MCF 10A (cell line): ENCODE data around the gene SDCBP2. TPM values are rescaled to one million over a fixed set of nuclear protein-coding genes. Genes with fewer than 3 reads are reported as not detected.

Experiments used
- BruUV-seq: library from RNA; stranded (reverse); fragments of 400-500 nt; replicated peaks from 2 replicates; lab custom pipeline; 2021; lab: Mats Ljungman, UMichigan
- CTCF ChIA-PET: fragments of 300-600 bp; sonication (Branson Sonifier 250); formaldehyde crosslinking; extraction: SDS; loops from one replicate; lab custom pipeline; 2021; ENCODE audit warnings: antibody characterized with exemption, inconsistent platforms; lab: Yijun Ruan, JAX
- POLR2A ChIA-PET: fragments of 300-600, 350-650 bp; sonication (Branson Sonifier 250); formaldehyde crosslinking; extraction: SDS; loops from one replicate; lab custom pipeline; 2020; ENCODE audit warnings: antibody characterized with exemption, inconsistent platforms; lab: Yijun Ruan, JAX
- DNase-seq: peaks from one replicate; pipeline ENCODE4 v3.0.0-alpha.2; 2018; ENCODE audit not compliant: unreplicated experiment
- H3K27ac Mint-ChIP-seq: one replicate; pipeline ENCODE4 v1.8.0; 2022; ENCODE audit warnings: mild to moderate bottlenecking, low read depth, mixed read lengths; ENCODE audit not compliant: unreplicated experiment
- H3K27me3 Mint-ChIP-seq: one replicate; pipeline ENCODE4 v1.8.0; 2022; ENCODE audit warnings: mixed read lengths; ENCODE audit not compliant: insufficient read depth, unreplicated experiment
- H3K36me3 Mint-ChIP-seq: one replicate; pipeline ENCODE4 v1.8.0; 2022; ENCODE audit warnings: mild to moderate bottlenecking, moderate library complexity, mixed read lengths; ENCODE audit not compliant: insufficient read depth, unreplicated experiment
- H3K4me1 Mint-ChIP-seq: one replicate; pipeline ENCODE4 v1.8.0; 2022; ENCODE audit warnings: mixed read lengths; ENCODE audit not compliant: insufficient read depth, unreplicated experiment
- H3K4me3 Mint-ChIP-seq: one replicate; pipeline ENCODE4 v1.8.0; 2022; ENCODE audit warnings: mild to moderate bottlenecking, moderate library complexity, mixed read lengths; ENCODE audit not compliant: unreplicated experiment
- H3K9me3 Mint-ChIP-seq: one replicate; pipeline ENCODE4 v1.8.0; 2022; ENCODE audit warnings: mixed read lengths; ENCODE audit not compliant: unreplicated experiment
- intact Hi-C: fragments of 100-400 bp; cut with micrococcal nuclease; formaldehyde crosslinking; loops from 2 replicates; pipeline ENCODE4 v1.14.1; 2022
- total RNA-seq: library from RNA; stranded (reverse); gene quantifications from 2 replicates; pipeline ENCODE4 v1.2.3, GENCODE V29; 2022
- TF ChIP-seq, protein P1 (sequence below): fragments of 200-600 bp; IDR thresholded peaks from one replicate; pipeline ENCODE4 v1.8.0; 2022; ENCODE audit warnings: antibody characterized with exemption, mild to moderate bottlenecking; ENCODE audit not compliant: unreplicated experiment

SDCBP2 gene
- total RNA-seq, 1 experiment from 2014 or later: 11.8 TPM

GRCh38 chr20:1374246-1374645, 45.3 kb upstream of the SDCBP2 start:
- Mint-ChIP-seq H3K4me1 (peaks cover 35% of the 10 kb centered on the region), H3K27me3 (no peaks in the 10 kb centered on the region), H3K4me3 (no peak overlapping the region), H3K36me3 (peaks cover 71% of the 10 kb centered on the region), H3K9me3 (no peaks in the 10 kb centered on the region), H3K27ac (peak overlapping the region; percentile 71)
- intact Hi-C loops: loop anchor here (10.0 kb wide), 1 partner anchor 61 kb away; no protein-coding TSS in a partner anchor
- TF ChIP-seq, protein P1, sequence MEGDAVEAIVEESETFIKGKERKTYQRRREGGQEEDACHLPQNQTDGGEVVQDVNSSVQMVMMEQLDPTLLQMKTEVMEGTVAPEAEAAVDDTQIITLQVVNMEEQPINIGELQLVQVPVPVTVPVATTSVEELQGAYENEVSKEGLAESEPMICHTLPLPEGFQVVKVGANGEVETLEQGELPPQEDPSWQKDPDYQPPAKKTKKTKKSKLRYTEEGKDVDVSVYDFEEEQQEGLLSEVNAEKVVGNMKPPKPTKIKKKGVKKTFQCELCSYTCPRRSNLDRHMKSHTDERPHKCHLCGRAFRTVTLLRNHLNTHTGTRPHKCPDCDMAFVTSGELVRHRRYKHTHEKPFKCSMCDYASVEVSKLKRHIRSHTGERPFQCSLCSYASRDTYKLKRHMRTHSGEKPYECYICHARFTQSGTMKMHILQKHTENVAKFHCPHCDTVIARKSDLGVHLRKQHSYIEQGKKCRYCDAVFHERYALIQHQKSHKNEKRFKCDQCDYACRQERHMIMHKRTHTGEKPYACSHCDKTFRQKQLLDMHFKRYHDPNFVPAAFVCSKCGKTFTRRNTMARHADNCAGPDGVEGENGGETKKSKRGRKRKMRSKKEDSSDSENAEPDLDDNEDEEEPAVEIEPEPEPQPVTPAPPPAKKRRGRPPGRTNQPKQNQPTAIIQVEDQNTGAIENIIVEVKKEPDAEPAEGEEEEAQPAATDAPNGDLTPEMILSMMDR: no peak
- POLR2A ChIA-PET: no interaction called here
- DNase-seq: no peak
- BruUV-seq: no TSS peak
- CTCF ChIA-PET: interaction anchor here (1.2 kb wide), 1 partner anchor 161 kb away, joined by 5 read pairs; no protein-coding TSS in a partner anchor

- H3K9me3 Mint-ChIP-seq: no peaks in the 10 kb centered on the region
- TF ChIP-seq, protein P1: no peak
- CTCF ChIA-PET: interaction anchor here (1.2 kb wide), 1 partner anchor 161 kb away, joined by 5 read pairs; no protein-coding TSS in a partner anchor
- peaks cover 77% of the 10 kb centered on the region for H3K36me3 Mint-ChIP-seq
- no TSS peak for BruUV-seq
- POLR2A ChIA-PET: interaction anchor here (1.0 to 1.2 kb wide), 2 partner anchors 10 to 17 kb away, joined by 3 read pairs; no protein-coding TSS in a partner anchor
- peak overlapping the region; percentile 71 for H3K27ac Mint-ChIP-seq
- DNase-seq: no peak
- no peak overlapping the region for H3K4me3 Mint-ChIP-seq
- intact Hi-C loops: loop anchor here (10.0 kb wide), 1 partner anchor 61 kb away; no protein-coding TSS in a partner anchor
- H3K27me3 Mint-ChIP-seq: no peaks in the 10 kb centered on the region
- peaks cover 32% of the 10 kb centered on the region for H3K4me1 Mint-ChIP-seq
These were observed 44.7 kb upstream of the SDCBP2 start for GRCh38 chr20:1373614-1374013.

DNA sequence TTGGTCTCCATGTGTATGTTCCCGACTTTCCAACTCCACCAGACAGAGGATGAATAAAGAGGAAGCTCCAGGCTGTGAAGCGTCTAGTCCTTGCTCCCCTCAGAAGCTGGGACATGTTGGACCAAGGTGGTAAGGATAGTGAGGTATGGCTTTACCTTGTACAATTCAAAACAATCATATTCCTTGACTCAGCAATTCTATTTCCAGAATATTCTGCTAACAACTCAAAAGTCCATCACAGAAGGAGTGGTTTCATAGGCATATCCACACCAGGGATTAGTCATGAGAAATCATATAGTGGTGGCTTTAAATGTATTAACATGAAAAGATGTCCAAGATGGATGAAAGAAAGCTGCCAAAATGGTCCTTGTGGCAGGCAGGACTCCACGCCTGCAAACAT, 44.1 kb upstream of the SDCBP2 start:
- peaks cover 81% of the 10 kb centered on the region for H3K36me3 Mint-ChIP-seq
- intact Hi-C loops: loop anchor here (10.0 kb wide), 1 partner anchor 62 kb away; no protein-coding TSS in a partner anchor
- H3K9me3 Mint-ChIP-seq: no peaks in the 10 kb centered on the region
- BruUV-seq: no TSS peak
- no peak for DNase-seq
- peaks cover 31% of the 10 kb centered on the region for H3K4me1 Mint-ChIP-seq
- H3K27ac Mint-ChIP-seq: peak overlapping the region; percentile 71
- H3K27me3 Mint-ChIP-seq: no peaks in the 10 kb centered on the region
- ChIA-PET POLR2A (interaction anchor here (0.8 to 1.2 kb wide), 3 partner anchors 11 to 47 kb away, joined by 3 read pairs; no protein-coding TSS in a partner anchor), CTCF (interaction anchor here (1.3 kb wide), 1 partner anchor 95 kb away, joined by 3 read pairs; no protein-coding TSS in a partner anchor)
- TF ChIP-seq, protein P1: no peak
- H3K4me3 Mint-ChIP-seq: no peak overlapping the region

DNA sequence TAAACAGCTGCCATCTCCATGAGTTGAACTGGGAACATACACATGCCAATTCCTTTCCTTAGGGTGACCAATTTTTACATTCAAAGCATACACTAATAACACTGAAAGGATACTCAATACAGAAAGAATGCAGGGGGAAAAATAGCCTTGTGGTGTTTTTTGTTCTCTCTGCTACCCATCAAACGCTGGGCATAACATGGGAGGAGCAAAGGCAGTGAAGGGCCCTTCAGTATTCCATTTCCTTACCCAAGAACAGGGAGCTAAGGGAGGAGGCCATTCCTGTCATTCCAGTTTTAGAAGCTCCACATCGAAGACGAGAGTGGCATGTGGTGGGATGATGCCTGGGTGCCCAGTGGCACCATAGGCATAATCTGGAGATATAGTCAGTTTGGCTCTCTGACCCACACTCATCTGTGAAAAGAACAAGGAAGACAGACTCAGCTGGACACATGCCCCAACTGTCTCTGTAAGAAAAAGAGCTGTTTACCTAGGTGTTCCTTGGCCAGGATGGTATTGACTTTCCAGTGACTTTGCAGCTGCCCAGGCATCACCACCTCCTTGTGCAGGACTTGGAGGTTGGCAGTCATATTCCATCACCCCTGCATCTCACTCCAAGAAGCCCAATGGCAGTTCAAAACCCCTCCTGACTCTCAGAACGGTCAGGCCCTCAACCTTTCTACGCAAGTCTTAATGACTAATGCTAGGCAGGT, 43.0 kb upstream of the SDCBP2 start:
- TF ChIP-seq, protein P1: no peak
- ChIA-PET CTCF (interaction anchor here (1.1 to 1.8 kb wide), 3 partner anchors 10 to 96 kb away, joined by 3 to 7 read pairs (median 4); no protein-coding TSS in a partner anchor), POLR2A (interaction anchor here (0.7 to 1.6 kb wide), 5 partner anchors 16 to 909 kb away, joined by 3 to 6 read pairs (median 3); partner anchors contain the start of gene SDCBP2)
- Mint-ChIP-seq H3K4me1 (peaks cover 25% of the 10 kb centered on the region), H3K9me3 (no peaks in the 10 kb centered on the region), H3K4me3 (no peak overlapping the region), H3K27ac (peak overlapping the region; percentile 71), H3K36me3 (peaks cover 86% of the 10 kb centered on the region), H3K27me3 (no peaks in the 10 kb centered on the region)
- no TSS peak for BruUV-seq
- no peak for DNase-seq
- intact Hi-C loops: loop anchor here (10.0 kb wide), 1 partner anchor 63 kb away; no protein-coding TSS in a partner anchor
